CD1c-positive myeloid dendritic cell (primary cell): ENCODE results near the gene MYOM1.
A peak's percentile ranks its signal among the peaks of the same experiment; 100 is the strongest.
"Not testable (repeated sequence)": the region's sequence is repeated elsewhere in the genome, so short reads cannot be mapped to it uniquely, and the experiment has no call there.

Experiments used
- DNase-seq: peaks from one replicate; pipeline ENCODE4 v3.0.0-alpha.2; 2016; ENCODE audit errors: extremely low spot score

MYOM1 gene

GRCh38 chr18:3058328-3059191, 161.2 kb downstream of the MYOM1 start:
- no peak for DNase-seq

GRCh38 chr18:3057526-3057925, 162.2 kb downstream of the MYOM1 start:
- DNase-seq: no peak

GRCh38 chr18:3056311-3056710, 163.5 kb downstream of the MYOM1 start:
- DNase-seq: no peak

- no peak for DNase-seq
Observed at GRCh38 chr18:3055816-3056215, 164.0 kb downstream of the MYOM1 start.

- no peak for DNase-seq
Observed at GRCh38 chr18:3055186-3055728, 164.5 kb downstream of the MYOM1 start.

- DNase-seq: no peak
Observed at GRCh38 chr18:3054780-3055179, 165.0 kb downstream of the MYOM1 start.

GRCh38 chr18:3054214-3054613, 165.6 kb downstream of the MYOM1 start:
- DNase-seq: no peak

- DNase-seq: no peak
Observed at GRCh38 chr18:3053081-3053480, 166.7 kb downstream of the MYOM1 start.

- DNase-seq: no peak
Observed at GRCh38 chr18:3052411-3052758, 167.4 kb downstream of the MYOM1 start.

- peak; percentile 31 for DNase-seq
Observed at GRCh38 chr18:3051718-3052410, 167.9 kb downstream of the MYOM1 start.

- not testable (repeated sequence) for DNase-seq
Observed at GRCh38 chr18:3049897-3050454, 169.8 kb downstream of the MYOM1 start.

- no peak for DNase-seq
Observed at GRCh38 chr18:3048820-3049349, 170.9 kb downstream of the MYOM1 start.

- no peak for DNase-seq
Observed at GRCh38 chr18:3048121-3048520, 171.6 kb downstream of the MYOM1 start.

GRCh38 chr18:3046216-3046808, 173.5 kb downstream of the MYOM1 start:
- DNase-seq: no peak

GRCh38 chr18:3044931-3045698, 174.7 kb downstream of the MYOM1 start:
- peak; percentile 46 for DNase-seq

- DNase-seq: no peak
Observed at GRCh38 chr18:3042379-3042778, 177.4 kb downstream of the MYOM1 start.

- DNase-seq: no peak
Observed at GRCh38 chr18:3041843-3042242, 177.9 kb downstream of the MYOM1 start.

GRCh38 chr18:3040881-3041280, 178.9 kb downstream of the MYOM1 start:
- DNase-seq: no peak

GRCh38 chr18:3040173-3040572, 179.6 kb downstream of the MYOM1 start:
- no peak for DNase-seq

GRCh38 chr18:3037423-3037915, 182.3 kb downstream of the MYOM1 start:
- peak; percentile 65 for DNase-seq

GRCh38 chr18:3036108-3036507, 183.7 kb downstream of the MYOM1 start:
- DNase-seq: no peak
